ENCODE data around the gene MCM3. TPM values are rescaled to one million over a fixed set of nuclear protein-coding genes. Genes with fewer than 3 reads are reported as not detected.

The MCM3 gene
- total RNA-seq, 1 experiment from 2014 or later, result 107 TPM

DNA sequence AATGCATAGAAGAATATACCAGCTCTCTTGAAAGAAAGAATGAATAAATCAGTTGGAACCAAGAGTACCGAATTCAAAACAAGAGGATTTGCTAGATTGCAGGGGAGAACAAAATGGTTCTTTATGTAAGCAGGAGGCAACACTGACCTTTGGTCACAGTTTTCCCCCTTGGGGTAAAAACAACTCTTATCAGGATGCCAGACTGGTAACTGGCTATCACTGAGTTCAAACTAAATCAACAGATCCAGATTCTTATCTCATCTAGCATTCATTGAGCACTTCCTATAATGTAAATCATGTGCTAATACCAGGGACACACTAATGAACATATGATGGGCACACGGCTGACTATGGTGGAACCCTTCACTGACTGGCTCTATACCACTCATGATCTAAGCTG, 35.5 kb downstream of the MCM3 start:
- no peaks in the 10 kb centered on the region for H3K36me3 ChIP-seq (ENCODE audit: control insufficient read depth, insufficient read depth, low read length)
- intact Hi-C loops (cut with micrococcal nuclease; ENCODE audit: unreplicated experiment), result no loop called here
- no peak overlapping the region for H3K27ac ChIP-seq (ENCODE audit: low read length)
- in situ Hi-C loops (cut with HindIII; ENCODE audit: low pct_unique_long_range_greater_than_20kb, low sequenced_read_pairs), result no loop called here
- DNase-seq (ENCODE audit: low read depth, low spot score) (no peak), ATAC-seq (no peak)
- ChIA-PET POLR2A (no interaction called here), CTCF (no interaction called here)
- no TSS peak for BruUV-seq (replicated peaks)
- H3K27me3 ChIP-seq (ENCODE audit: control insufficient read depth, insufficient read depth, low read length), result peaks cover 34% of the 10 kb centered on the region
- no peak for TF ChIP-seq POLR2AphosphoS5 (IDR thresholded peaks at IDR 0.05; ENCODE audit: low read depth, low read length)
- TF ChIP-seq, protein P1, sequence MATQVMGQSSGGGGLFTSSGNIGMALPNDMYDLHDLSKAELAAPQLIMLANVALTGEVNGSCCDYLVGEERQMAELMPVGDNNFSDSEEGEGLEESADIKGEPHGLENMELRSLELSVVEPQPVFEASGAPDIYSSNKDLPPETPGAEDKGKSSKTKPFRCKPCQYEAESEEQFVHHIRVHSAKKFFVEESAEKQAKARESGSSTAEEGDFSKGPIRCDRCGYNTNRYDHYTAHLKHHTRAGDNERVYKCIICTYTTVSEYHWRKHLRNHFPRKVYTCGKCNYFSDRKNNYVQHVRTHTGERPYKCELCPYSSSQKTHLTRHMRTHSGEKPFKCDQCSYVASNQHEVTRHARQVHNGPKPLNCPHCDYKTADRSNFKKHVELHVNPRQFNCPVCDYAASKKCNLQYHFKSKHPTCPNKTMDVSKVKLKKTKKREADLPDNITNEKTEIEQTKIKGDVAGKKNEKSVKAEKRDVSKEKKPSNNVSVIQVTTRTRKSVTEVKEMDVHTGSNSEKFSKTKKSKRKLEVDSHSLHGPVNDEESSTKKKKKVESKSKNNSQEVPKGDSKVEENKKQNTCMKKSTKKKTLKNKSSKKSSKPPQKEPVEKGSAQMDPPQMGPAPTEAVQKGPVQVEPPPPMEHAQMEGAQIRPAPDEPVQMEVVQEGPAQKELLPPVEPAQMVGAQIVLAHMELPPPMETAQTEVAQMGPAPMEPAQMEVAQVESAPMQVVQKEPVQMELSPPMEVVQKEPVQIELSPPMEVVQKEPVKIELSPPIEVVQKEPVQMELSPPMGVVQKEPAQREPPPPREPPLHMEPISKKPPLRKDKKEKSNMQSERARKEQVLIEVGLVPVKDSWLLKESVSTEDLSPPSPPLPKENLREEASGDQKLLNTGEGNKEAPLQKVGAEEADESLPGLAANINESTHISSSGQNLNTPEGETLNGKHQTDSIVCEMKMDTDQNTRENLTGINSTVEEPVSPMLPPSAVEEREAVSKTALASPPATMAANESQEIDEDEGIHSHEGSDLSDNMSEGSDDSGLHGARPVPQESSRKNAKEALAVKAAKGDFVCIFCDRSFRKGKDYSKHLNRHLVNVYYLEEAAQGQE (IDR thresholded peaks at IDR 0.05; ENCODE audit: insufficient read depth in 1 of 2, low read depth in 2 of 2, low read length in 1 of 2), result no peak
- no peak for TF ChIP-seq SIN3A (IDR thresholded peaks at IDR 0.05; ENCODE audit: borderline replicate concordance, insufficient read depth, low read depth, low read length)
- no peak for TF ChIP-seq TCF7L2 (IDR thresholded peaks at IDR 0.05; ENCODE audit: low read depth, low read length)
- TF ChIP-seq CTCF (IDR thresholded peaks at IDR 0.05), result no peak
- H3K9me3 ChIP-seq (ENCODE audit: control insufficient read depth, insufficient read depth, low read depth, low read length), result no peaks in the 10 kb centered on the region
- H3K4me3 ChIP-seq (ENCODE audit: low read depth in 2 of 2, low read length in 2 of 2), result no peak overlapping the region
- no peaks in the 10 kb centered on the region for H3K4me1 ChIP-seq (ENCODE audit: control insufficient read depth, insufficient read depth, low read length)

GRCh38 chr6:52245425-52245824, 39.1 kb downstream of the MCM3 start:
- Histone ChIP-seq H3K27me3 (ENCODE audit: control insufficient read depth, insufficient read depth, low read length) (peaks cover 17% of the 10 kb centered on the region), H3K4me3 (ENCODE audit: low read depth in 2 of 2, low read length in 2 of 2) (no peak overlapping the region), H3K4me1 (ENCODE audit: control insufficient read depth, insufficient read depth, low read length) (no peaks in the 10 kb centered on the region), H3K27ac (ENCODE audit: low read length) (no peak overlapping the region), H3K9me3 (ENCODE audit: control insufficient read depth, insufficient read depth, low read depth, low read length) (no peaks in the 10 kb centered on the region), H3K36me3 (ENCODE audit: control insufficient read depth, insufficient read depth, low read length) (no peaks in the 10 kb centered on the region)
- ATAC-seq, result no peak
- TF ChIP-seq POLR2AphosphoS5 (IDR thresholded peaks at IDR 0.05; ENCODE audit: low read depth, low read length), result no peak
- POLR2A ChIA-PET, result no interaction called here
- in situ Hi-C loops (cut with HindIII; ENCODE audit: low pct_unique_long_range_greater_than_20kb, low sequenced_read_pairs) (no loop called here), intact Hi-C loops (cut with micrococcal nuclease; ENCODE audit: unreplicated experiment) (no loop called here)
- DNase-seq (ENCODE audit: low read depth, low spot score), result no peak
- no TSS peak for BruUV-seq (replicated peaks)
- CTCF ChIA-PET, result no interaction called here

DNA sequence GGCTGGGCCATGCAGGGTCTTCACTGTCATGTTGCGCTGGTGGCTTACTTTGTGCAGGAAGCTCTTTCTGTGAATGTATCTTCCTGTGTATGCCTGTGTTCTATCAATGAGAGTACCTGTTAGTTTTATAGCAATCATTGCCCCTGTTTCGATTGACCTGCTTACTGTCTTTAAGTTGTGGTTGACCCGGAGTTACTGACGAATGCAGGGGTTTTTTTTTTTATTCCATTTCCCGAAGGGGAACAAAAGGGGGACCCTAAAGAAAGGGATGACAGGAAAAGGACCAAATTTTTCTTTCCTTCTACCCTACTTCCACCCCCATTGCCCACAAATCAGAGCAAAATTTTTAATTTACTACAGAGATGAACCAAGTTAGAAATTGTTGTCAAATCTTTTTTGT, 40.1 kb downstream of the MCM3 start, which contains the start of gene IL17F:
TSS of gene IL17F (minus strand) at position 101 of the 400 bp plus-strand sequence. CDS start at position 30, 71 bp downstream.
- no peak within 1 kb of the TSS for H3K27ac ChIP-seq (ENCODE audit: low read length)
- no peak within 1 kb of the TSS for H3K4me3 ChIP-seq (ENCODE audit: low read depth in 2 of 2, low read length in 2 of 2)
- ChIA-PET POLR2A (no interaction called here), CTCF (no interaction called here)
- ATAC-seq (no peak), DNase-seq (ENCODE audit: low read depth, low spot score) (no peak)
- no TSS peak for BruUV-seq (replicated peaks)
- H3K4me1 ChIP-seq (ENCODE audit: control insufficient read depth, insufficient read depth, low read length), result no peaks in the 10 kb centered on the region
- no peaks in the 10 kb centered on the region for H3K36me3 ChIP-seq (ENCODE audit: control insufficient read depth, insufficient read depth, low read length)
- TF ChIP-seq, protein P1 (IDR thresholded peaks at IDR 0.05; ENCODE audit: insufficient read depth in 1 of 2, low read depth in 2 of 2, low read length in 1 of 2), result no peak
- TF ChIP-seq TCF7L2 (IDR thresholded peaks at IDR 0.05; ENCODE audit: low read depth, low read length) (no peak), SIN3A (IDR thresholded peaks at IDR 0.05; ENCODE audit: borderline replicate concordance, insufficient read depth, low read depth, low read length) (no peak), CTCF (IDR thresholded peaks at IDR 0.05) (no peak), POLR2AphosphoS5 (IDR thresholded peaks at IDR 0.05; ENCODE audit: low read depth, low read length) (no peak)
- peaks cover 19% of the 10 kb centered on the region for H3K27me3 ChIP-seq (ENCODE audit: control insufficient read depth, insufficient read depth, low read length)
- intact Hi-C loops (cut with micrococcal nuclease; ENCODE audit: unreplicated experiment) (no loop called here), in situ Hi-C loops (cut with HindIII; ENCODE audit: low pct_unique_long_range_greater_than_20kb, low sequenced_read_pairs) (no loop called here)
- no peaks in the 10 kb centered on the region for H3K9me3 ChIP-seq (ENCODE audit: control insufficient read depth, insufficient read depth, low read depth, low read length)

Measured in Panc1 (cell line).